ENCODE data around the gene ZNF425. TPM values are rescaled to one million over a fixed set of nuclear protein-coding genes. Genes with fewer than 3 reads are reported as not detected.
"Not testable (repeated sequence)": the region's sequence is repeated elsewhere in the genome, so short reads cannot be mapped to it uniquely, and the experiment has no call there.

Gene ZNF425
- total RNA-seq, 1 donor from 2014 or later: 3.2 TPM

DNA sequence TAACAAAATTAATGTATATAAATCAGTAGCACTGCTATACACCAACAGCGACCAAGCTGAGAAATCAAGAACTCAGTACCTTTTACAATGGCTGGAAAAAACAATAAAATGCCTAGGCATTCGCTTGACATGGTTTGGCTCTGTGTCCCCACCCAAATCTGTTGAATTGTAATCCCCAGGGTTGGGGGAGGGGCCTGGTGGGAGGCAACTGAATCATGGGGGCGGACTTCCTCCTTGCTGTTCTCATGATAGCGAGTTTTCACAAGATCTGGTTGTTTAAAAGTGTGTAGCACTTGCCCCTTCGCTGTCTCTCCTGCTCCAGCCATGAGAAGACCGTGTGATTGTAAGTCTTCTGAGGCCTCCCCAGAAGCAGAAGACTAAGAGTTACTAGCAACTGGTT lies 44.2 kb downstream of the ZNF425 start:
- ATAC-seq (no peak), DNase-seq (ENCODE audit: low spot score) (no peak)
- intact Hi-C loops (cut with DNase I): no loop called here

DNA sequence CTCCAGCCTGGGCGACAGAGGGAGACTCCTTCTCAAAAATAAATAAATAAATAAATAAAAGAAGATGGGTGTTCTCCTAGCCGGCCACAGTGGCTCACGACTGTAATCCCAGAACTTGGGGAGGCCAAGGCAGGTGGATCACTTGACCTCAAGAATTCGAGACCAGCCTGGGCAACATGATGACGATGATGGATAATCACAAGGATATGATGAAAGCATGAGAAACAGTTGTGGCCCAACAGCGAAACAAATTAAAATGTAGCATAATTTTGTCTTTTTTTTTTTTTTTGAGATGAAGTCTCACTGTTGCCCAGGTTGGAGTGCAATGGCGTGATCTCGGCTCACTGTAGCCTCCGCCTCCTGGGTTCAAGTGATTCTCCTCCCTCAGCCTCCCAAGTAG lies 48.5 kb downstream of the ZNF425 start:
- intact Hi-C loops (cut with DNase I): no loop called here
- no peak for ATAC-seq
- no peak for DNase-seq (ENCODE audit: low spot score)

DNA sequence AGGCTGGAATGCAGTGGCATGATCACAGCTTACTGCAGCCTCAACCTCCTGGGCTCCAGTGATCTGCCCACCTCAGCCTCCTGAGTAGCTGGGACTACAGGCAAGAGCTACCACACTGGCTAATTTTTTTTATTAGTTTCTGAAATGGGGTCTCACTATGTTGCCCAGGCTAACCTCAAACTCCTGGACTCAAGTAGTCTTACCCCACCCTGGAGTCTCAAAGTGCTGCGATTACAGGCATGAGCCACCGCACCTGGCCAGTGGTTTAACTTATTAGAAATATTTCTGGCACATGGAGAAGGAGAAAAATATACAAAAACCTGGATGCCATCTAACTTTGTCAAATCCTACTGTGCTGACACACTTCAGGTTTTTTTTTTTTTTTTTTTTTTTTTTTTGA lies 50.8 kb downstream of the ZNF425 start:
- DNase-seq (ENCODE audit: low spot score) (no peak), ATAC-seq (no peak)
- intact Hi-C loops (cut with DNase I): no loop called here

DNA sequence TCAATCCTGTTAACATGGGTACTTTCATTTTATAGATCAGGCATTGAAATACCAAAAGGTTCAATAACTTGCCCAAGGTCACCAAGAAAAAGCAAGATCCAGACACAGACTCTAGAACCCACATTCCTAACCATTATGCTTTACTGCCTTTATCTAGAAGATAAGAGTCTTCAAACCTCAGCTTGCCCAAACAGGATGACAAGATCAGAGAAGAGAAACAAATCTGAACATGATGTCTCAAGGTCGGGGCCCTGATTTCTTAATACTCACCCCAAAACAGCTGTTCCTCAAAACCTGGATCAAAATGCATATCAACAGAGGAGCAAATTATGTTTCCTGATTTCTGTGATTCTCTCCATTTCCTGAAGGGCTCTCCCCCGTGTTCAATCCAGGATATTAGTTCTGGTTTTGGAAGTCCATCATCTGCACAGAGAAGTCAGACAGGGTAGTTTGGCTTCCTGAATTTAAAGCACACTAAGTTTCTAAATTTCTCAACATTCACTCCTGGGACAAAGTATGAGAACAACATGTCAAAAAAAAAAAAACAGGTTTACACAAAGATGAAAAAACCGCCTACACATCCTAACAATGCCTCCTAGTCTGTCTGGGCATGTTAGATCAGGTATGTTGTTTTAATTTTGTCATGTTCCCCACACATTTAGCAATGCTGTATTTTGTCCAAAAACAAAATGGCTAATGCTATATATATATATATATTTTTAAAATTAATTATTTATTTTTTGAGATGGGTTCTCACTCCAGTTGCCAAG lies 51.8 kb downstream of the ZNF425 start:
- no peak for ATAC-seq
- intact Hi-C loops (cut with DNase I): no loop called here

DNA sequence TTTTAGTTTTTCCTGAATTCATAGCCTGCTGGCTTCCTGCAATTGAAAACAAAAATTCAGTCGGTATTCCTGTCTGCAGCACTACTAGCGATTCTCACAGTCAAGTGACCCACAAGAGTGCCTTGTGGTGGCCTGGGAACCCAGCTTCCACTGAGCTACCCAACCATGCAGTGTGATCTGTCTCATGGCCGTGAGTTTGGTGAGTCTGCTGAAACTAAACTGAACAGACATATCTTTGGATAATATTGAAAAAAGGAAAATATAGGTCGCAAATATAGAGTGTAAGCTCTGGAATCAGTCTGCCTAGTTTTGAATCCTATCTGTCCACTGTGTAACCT lies 53.7 kb downstream of the ZNF425 start:
- no peak for ATAC-seq
- intact Hi-C loops (cut with DNase I): no loop called here
- DNase-seq (ENCODE audit: low spot score): no peak

More for the DNA sequence above, 51.8 kb downstream of the ZNF425 start:
- no peak for DNase-seq (ENCODE audit: low spot score)

DNA sequence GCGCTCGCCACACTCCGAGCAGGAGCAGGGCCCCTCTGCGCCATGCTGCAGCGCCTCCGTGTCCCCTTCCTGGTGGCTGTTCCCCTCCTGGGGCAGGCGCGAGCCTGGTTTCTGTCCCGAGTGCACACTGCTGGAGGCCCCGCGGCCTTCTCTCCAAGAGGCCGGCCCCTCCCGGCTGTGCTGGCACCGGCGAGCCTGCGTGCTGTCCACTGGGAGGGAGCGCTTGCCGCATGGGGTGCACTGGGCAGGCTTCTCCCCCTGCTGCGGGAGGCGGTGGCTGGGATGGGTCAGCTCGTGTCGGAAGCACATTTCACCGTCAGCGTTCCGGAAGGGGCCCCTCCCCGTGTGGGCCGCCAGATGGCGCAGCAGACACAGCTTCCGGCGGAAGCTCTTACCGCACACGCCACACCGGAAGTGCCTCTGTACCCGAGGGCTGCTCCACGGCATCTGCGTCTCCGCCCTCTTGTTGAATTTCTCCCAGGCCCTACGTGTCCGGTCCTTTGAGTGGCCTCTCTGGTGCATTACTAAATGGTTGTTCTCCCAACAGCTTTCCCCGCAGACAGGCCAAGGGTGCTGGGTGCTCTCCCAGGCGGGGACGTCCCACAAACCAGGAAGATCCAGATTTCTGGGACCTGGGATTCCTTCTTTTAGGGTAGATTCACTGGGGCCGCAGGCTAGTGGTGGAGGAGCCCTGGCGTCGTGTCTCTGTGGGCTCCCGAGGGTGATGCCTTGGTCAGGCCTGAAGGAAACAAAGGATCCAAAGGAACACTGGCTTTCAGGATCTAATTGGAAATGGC lies 54.3 kb downstream of the ZNF425 start:
- intact Hi-C loops (cut with DNase I): no loop called here
- ATAC-seq (peak; percentile 44), DNase-seq (ENCODE audit: low spot score) (no peak)

DNA sequence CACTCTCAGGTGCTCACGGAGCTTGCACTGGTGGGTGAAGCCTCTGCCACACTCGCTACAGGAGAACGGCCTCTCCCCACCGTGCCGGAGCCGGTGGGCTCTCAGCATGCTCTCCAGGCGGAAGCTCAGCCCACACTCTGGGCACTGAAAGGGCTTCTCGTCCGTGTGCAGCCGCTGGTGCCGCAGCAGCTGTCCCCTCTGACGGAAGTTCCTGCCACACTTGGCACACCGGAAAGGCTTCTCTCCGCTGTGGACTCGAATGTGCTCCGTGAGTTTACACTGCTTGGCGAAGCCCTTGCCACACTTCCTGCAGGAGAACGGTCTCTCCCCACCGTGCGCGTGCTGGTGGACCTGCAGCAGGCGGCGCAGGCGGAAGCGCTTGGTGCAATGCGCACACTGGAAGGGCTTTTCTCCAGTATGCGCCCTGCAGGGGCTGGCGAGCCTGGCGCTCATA lies 54.9 kb downstream of the ZNF425 start:
- ATAC-seq: peak; percentile 17
- no peak for DNase-seq (ENCODE audit: low spot score)
- intact Hi-C loops (cut with DNase I): no loop called here

DNA sequence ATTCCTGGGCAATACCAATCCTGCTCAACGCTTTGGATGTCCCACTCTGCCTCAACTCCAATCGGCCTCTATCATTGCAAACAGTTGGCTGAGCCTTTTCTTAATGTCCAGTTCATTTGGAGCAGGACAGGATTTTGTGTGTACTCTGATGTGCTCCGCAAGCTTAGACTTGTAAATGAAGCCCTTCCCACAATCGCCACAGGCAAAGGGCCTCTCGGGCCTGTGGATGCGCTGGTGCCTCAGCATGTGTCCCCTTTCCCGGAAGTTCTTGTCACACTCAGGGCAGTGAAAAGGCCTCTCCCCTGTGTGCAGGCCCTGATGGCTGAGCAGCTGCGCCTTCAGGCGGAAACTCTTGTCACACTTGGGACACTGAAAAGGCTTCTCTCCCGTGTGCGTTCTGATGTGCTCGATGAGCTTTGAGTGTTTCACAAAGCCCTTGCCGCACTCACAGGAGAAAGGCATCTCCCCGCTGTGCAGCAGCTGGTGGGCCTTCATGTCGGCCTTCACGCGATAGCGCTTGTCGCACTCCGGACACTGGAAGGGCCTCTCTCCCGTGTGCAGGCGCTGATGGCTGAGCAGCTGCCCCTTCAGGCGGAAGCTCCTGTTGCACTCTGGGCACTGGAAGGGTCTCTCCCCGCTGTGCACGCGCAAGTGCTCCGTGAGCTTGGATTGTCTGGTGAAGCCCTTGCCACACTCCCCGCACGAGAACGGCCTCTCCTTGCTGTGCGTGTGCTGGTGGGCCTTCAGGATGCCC lies 55.6 kb downstream of the ZNF425 start:
- no peak for ATAC-seq
- intact Hi-C loops (cut with DNase I): no loop called here
- DNase-seq (ENCODE audit: low spot score): no peak

DNA sequence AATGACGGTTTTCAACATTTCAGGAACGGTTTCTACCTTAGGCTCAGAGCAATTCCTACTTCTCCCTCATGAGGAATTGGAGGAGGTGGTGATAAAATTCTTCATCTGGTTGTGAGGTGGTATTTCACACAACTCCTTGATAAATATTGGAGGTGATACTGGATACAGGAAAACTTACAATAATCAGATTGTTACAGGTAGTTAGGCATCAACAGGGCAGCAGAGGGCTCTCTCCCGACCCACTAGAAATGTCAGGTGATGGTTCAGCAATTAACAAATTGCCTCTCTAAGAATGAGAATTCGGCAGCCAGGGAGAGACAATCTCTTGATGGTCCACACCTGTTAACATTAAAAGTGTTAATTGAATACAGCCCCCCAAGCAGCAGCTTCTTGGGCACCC lies 58.3 kb downstream of the ZNF425 start:
- no peak for DNase-seq (ENCODE audit: low spot score)
- no peak for ATAC-seq
- intact Hi-C loops (cut with DNase I): loop anchor here (5.0 kb wide), 1 partner anchor 61 kb away; no protein-coding TSS in a partner anchor

DNA sequence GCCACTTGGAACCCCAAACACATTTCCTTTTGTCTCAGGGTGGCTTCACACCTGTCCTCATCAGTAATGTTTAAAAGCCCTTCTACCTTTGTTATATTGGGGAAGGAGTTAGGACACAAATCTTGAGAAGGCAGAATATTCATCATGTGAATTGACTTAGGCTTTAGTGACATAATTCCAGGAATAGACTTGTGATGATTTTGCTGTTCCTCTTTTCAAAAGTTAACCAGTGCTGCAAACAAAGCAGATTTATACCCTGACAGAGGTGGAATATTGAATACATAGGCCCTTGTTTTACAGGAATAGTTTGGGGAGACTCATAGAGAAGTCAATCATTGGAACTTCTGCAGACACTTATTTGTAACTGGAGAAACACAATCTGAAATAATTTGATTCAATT lies 62.6 kb downstream of the ZNF425 start:
- intact Hi-C loops (cut with DNase I): no loop called here
- ATAC-seq (no peak), DNase-seq (ENCODE audit: low spot score) (no peak)

DNA sequence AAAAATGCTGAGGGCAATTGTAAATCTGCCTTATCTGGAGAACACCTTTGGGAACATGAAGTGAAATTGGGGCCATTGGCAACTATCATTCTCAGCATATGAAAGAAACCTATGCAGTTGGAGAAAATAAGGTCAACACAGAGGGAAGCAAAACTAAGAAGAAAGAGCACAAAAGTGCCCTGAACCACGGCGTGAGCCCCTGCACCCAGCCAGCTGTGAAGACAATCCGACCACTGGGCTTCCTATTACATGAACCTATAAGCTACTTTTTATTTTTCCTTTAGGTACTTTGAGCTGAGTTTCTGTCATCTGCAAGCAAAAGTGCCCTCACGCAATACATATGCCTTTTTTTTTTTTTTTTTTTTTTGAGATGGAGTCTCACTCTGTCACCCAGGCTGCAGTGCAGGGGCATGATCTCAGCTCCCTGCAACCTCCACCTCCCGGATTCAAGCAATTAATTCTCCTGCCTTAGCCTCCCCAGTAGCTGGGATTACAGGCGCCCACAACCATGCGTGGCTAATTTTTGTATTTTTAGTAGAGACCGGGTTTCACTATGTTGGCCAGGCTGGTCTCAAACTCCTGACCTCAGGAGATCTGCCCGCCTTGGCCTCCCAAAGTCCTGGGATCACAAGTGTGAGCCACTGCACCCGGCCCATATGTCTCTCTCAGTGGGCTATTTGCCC lies 63.8 kb downstream of the ZNF425 start:
- DNase-seq (ENCODE audit: low spot score); intact Hi-C loops (cut with DNase I); ATAC-seq: not testable (repeated sequence)

DNA sequence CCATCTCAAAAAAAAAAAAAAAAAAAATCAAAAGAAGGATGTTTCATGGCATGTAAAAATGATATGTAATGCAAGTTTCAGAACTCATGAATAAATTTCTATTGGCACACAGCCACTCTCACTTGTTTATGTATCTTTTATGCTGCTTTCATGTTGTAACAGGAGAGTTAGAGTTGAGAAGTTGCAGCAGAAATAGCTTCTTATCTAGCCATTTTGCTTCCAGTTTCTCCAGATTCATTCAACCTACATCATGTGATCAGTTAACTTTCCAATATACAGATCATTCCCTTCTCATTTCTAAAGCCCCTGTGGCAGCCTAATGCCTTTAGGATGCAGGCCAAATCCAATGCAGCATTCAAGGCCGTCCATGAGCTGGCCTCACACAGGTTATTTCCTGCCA lies 66.0 kb downstream of the ZNF425 start:
- DNase-seq (ENCODE audit: low spot score) (no peak), ATAC-seq (no peak)
- intact Hi-C loops (cut with DNase I): no loop called here

DNA sequence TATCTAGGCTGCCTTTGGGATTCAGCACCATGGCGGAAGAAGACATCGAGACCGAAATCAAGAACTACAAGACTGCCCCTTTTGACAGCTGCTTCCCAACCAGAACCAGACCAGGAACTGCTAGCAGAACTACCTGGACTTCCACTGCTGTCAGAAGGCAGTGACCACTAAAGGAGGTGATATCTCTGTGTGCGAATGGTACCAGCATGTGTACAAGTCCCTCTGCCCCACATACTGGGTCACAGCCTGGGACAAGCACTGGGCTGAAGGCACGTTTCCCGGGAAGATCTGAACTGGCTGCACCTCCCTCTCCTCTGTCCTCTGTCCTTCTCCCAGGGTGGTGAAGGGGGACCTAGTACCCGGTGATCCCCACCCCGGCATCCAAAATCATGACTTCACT lies 72.2 kb downstream of the ZNF425 start:
- no peak for ATAC-seq
- intact Hi-C loops (cut with DNase I): no loop called here
- no peak for DNase-seq (ENCODE audit: low spot score)

DNA sequence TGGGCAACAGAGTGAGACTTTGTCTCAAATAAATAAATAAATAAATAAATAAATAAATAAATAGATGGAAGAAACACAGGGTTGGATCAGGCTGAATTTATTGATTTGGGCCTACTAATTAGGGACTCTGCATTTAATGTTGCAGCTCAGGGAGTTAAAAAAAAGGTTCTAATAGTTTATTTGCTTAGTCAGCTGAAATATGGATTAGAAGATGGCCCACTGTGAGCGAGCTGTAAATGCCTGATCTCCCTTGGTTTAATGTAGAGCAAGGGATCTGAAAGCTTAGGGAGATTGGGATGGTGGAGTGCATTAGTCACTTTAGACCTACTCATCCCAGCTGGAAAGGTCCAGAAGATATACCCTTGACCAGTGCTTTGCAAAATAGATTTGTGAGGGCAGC lies 72.7 kb downstream of the ZNF425 start:
- intact Hi-C loops (cut with DNase I): no loop called here
- no peak for ATAC-seq
- no peak for DNase-seq (ENCODE audit: low spot score)

Other genes starting within 250 kb of the ZNF425 start
- gene EZH2, start 242.0 kb downstream of the ZNF425 start, total RNA-seq: 4.4 TPM
- gene PDIA4, start 97.8 kb downstream of the ZNF425 start, total RNA-seq: 61.5 TPM
- 7.7 TPM for gene ZNF786, start 35.6 kb downstream of the ZNF425 start, total RNA-seq
- 17.3 TPM for gene ZNF398, start 21.1 kb upstream of the ZNF425 start, total RNA-seq
- gene ZNF282, start 69.2 kb upstream of the ZNF425 start, total RNA-seq: 27.2 TPM
- gene ZNF212, start 113.3 kb upstream of the ZNF425 start, total RNA-seq: 13.2 TPM
- gene ZNF783, start 135.9 kb upstream of the ZNF425 start, total RNA-seq: 32.1 TPM

Data from sciatic nerve (tissue), 2 donors.